Bronchial epithelial cell (primary cell): Measurements from ENCODE around the gene ALDH1B1. TPM values are rescaled to one million over a fixed set of nuclear protein-coding genes. Genes with fewer than 3 reads are reported as not detected.

Experiments
- DNase-seq: peaks from one replicate; pipeline ENCODE4 v3.0.0-alpha.2; 2010; ENCODE audit warnings: low read depth
- FAIRE-seq: peaks from 2 replicates; lab custom pipeline; 2011; peaks lifted over from hg19 to GRCh38; lab: Jason Lieb, UNC
- H3K27me3 ChIP-seq: 2 replicates; pipeline ENCODE4 v1.5.1; 2011; ENCODE audit warnings: low read length; ENCODE audit not compliant: control insufficient read depth, insufficient read depth
- H3K36me3 ChIP-seq: 2 replicates; pipeline ENCODE4 v1.5.1; 2011; ENCODE audit warnings: low read length; ENCODE audit not compliant: control insufficient read depth, insufficient read depth
- H3K4me3 ChIP-seq: 2 replicates; pipeline ENCODE4 v1.5.1; 2011; ENCODE audit warnings: mild to moderate bottlenecking, low read depth, low read length, control low read depth
- total RNA-seq: library from RNA; depleted of rRNA; stranded (reverse); fragments of >200 nt; gene quantifications from 2 replicates; pipeline ENCODE4 v1.2.1, GENCODE V29; 2014
- TF ChIP-seq, protein P1 (sequence below): IDR thresholded peaks from 2 replicates; pipeline ENCODE4 v1.5.1; 2011; ENCODE audit warnings: mild to moderate bottlenecking, moderate library complexity, low read length, control low read depth, inconsistent platforms; ENCODE audit not compliant: insufficient read depth, severe bottlenecking

The ALDH1B1 gene
- total RNA-seq, 1 donor from 2014 or later, result 11.1 TPM

DNA sequence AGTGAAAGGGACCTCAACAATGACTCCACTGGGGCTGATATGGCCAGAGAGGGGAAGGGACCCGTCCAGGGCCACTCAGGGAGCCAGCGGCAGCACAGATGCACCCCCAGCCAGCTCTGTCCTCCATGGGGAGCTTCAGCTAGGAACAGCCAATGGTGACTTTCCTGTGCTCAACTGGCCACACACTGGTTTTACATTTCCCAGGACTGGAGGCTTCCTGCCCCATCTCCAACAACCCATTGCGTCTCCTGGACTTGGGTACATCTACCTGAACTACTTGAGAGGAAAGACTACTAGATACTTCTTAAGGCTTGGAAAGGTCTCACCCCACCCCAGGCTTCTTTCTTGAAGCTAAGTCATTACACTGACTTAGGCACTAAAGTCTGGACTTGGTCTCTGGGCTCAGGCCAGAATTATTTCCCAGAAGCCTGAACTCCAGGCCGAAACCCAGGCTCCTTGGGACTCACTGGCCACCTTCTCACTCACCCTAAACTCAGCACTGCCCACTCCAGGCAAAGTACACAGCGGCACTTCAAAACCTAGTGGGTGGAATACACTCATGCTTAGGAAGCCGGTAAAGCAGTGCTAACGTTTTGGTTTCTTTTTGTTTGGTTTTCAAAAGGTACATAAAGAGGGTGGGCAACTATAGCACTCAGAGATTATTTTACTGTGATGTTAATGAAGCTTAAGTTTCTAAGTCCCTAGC lies 30.2 kb downstream of the ALDH1B1 start:
- Histone ChIP-seq H3K36me3 (no peaks in the 10 kb centered on the region), H3K4me3 (no peak overlapping the region), H3K27me3 (peaks cover 5% of the 10 kb centered on the region)
- FAIRE-seq (no peak), DNase-seq (no peak)
- TF ChIP-seq, protein P1, sequence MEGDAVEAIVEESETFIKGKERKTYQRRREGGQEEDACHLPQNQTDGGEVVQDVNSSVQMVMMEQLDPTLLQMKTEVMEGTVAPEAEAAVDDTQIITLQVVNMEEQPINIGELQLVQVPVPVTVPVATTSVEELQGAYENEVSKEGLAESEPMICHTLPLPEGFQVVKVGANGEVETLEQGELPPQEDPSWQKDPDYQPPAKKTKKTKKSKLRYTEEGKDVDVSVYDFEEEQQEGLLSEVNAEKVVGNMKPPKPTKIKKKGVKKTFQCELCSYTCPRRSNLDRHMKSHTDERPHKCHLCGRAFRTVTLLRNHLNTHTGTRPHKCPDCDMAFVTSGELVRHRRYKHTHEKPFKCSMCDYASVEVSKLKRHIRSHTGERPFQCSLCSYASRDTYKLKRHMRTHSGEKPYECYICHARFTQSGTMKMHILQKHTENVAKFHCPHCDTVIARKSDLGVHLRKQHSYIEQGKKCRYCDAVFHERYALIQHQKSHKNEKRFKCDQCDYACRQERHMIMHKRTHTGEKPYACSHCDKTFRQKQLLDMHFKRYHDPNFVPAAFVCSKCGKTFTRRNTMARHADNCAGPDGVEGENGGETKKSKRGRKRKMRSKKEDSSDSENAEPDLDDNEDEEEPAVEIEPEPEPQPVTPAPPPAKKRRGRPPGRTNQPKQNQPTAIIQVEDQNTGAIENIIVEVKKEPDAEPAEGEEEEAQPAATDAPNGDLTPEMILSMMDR, result no peak

DNA sequence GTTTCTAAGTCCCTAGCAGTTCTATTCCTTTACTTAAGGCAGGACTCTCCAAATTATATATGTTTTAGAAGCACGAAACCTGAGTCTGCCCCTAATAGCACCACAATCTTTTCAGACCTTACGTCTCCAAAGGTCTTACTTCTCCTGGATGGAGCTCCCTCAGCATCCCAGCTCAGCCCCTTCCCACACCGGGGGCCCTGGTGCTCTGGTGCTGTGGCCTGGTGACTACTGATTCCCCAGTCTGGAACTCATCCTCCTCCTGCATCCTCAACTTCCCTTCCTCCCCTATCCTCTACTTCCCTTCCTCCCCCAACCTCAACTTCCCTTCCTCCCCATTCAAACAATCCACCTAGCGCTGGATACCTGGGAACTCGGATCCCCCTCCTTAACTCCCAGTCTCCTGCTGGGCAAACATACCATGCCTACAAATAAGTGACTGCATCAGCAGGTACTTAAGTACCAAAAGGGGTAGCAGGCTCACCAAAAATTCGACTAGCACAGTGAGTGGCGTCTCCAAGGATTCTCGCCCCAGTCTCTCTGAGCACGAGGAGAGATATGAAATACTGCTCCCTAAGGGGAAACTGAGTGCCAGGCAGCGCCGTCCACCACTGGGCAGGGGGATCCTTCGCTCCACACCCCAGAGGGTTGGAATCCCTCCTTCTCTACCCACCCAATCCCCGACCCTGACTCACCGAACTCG lies 30.9 kb downstream of the ALDH1B1 start:
- Histone ChIP-seq H3K36me3 (no peaks in the 10 kb centered on the region), H3K4me3 (peak overlapping the region; percentile 31), H3K27me3 (peaks cover 5% of the 10 kb centered on the region)
- TF ChIP-seq, protein P1, result no peak
- no peak for DNase-seq
- no peak for FAIRE-seq

DNA sequence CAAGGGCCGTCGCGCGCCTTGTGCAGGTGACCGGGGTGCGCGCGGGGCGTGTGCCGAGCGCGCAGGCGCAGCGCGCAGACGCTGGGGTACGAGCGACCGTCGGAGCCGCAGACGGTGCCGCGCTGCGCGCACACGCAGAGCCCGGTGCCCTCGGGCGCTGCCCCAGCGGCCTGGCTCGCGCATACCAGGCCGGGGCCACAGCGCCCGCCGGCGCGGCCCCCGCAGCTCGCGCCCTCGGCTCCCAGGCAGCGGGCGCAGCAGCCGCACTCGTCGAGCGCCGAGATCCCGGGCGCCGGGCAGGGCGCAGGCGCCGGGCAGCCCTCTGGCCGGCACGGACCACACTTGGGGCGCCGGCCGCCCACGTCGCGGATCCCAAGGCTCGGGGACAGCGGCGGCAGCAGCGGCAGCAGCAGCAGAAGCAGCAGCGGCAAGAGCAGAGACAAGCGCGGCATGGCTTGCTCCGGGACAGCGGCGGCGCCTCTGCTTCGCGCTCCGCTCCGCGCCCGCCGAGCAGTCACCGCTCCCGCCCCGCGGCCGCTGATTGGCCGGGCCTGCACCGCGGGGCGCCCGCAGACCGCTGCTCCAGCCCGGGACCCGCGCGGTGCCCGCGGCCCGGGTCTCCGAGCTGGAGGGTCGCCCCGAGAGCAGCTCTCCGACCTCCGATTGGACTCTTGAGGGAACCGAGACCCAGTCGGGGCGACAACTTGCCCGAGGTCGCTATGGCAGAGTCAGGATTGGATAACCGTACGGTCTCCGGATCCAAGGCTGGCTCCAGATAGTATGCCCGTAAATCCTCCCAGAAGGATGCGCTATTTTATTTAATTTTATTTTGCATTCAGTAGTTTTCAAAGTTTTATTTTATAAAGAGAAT lies 31.7 kb downstream of the ALDH1B1 start, which contains the start of gene IGFBPL1:
IGFBPL1 (minus strand) TSS at position 482 of the 871 bp plus-strand sequence; CDS start at position 452, 30 bp downstream.
- H3K27me3 ChIP-seq, result peaks cover 5% of the 10 kb centered on the region
- FAIRE-seq, result no peak

DNA sequence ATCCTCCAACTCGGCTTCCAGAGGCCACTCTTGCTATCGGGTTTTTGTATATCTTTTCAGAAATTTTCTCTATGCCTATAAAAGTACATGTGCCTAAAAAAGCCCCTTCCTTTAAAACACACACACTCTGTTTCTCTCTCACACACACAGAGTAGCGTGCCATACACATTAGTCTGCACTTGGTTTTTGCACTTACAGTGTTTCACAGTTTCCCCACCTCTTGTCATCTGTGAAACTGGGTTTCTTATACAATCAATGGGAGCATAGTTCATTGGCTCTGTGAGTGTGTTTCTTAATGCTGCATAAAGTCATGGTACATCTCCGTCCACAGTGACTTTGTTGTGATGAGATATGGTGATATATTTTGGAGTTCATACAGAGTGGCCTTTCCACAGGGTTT lies 32.4 kb downstream of the ALDH1B1 start:
- Histone ChIP-seq H3K4me3 (no peak overlapping the region), H3K27me3 (peaks cover 5% of the 10 kb centered on the region), H3K36me3 (no peaks in the 10 kb centered on the region)
- TF ChIP-seq, protein P1, result no peak
- no peak for DNase-seq
- FAIRE-seq, result no peak

More for the DNA sequence above, 31.7 kb downstream of the ALDH1B1 start, which contains the start of gene IGFBPL1:
- Histone ChIP-seq H3K36me3 (no peaks in the 10 kb centered on the region), H3K4me3 (peak within 1 kb of the TSS; percentile 31)
- no peak for DNase-seq
- TF ChIP-seq, protein P1, result no peak

DNA sequence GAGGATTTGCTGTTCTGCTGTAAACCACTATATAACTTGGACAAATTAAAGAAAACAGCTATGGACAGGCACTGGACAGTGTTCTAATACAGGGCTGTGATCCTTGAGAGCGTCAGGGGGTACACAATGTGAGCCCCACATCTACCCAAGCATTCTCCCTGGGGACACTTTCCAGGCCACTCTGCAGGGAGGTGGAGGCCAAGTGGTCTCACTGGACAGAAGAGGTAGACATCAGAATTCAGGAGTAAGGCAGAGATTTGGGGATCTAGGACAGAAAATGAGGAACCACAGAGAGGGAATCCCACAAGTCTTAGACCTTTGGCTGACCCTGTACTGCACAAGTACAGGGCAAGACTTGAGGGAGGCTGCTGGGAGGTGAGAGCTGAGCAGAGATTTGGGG lies 35.6 kb downstream of the ALDH1B1 start:
- Histone ChIP-seq H3K4me3 (no peak overlapping the region), H3K36me3 (no peaks in the 10 kb centered on the region), H3K27me3 (peaks cover 5% of the 10 kb centered on the region)
- TF ChIP-seq, protein P1, result no peak
- DNase-seq (no peak), FAIRE-seq (no peak)
